Measurements from ENCODE around the gene MTCH1. TPM values are rescaled to one million over a fixed set of nuclear protein-coding genes. Genes with fewer than 3 reads are reported as not detected.
A peak's percentile ranks its signal among the peaks of the same experiment; 100 is the strongest.

Gene MTCH1
- total RNA-seq, 1 donor from 2014 or later = 144 TPM

GRCh38 chr6:37018198-37019064 is 32.4 kb upstream of the MTCH1 start:
- Histone ChIP-seq H3F3A (ENCODE audit: low read depth) (peaks cover 8% of the 10 kb centered on the region), H3K9ac (no peak overlapping the region), H3K4me3 (no peak overlapping the region), H2AFZ (replicated peaks) (peak overlapping the region; percentile 29), H3K79me2 (ENCODE audit: low read depth) (no peaks in the 10 kb centered on the region), H4K20me1 (ENCODE audit: low read depth) (no peaks in the 10 kb centered on the region), H3K27me3 (no peaks in the 10 kb centered on the region), H3K4me1 (peaks cover 7% of the 10 kb centered on the region), H3K9me3 (ENCODE audit: low read depth) (no peaks in the 10 kb centered on the region), H3K27ac (no peak overlapping the region), H3K4me2 (peak overlapping the region; percentile 10), H3K36me3 (no peaks in the 10 kb centered on the region)
- Mint-ChIP-seq H3K27ac (peak overlapping the region; percentile 17), H3K36me3 (no peaks in the 10 kb centered on the region), H3K4me3 (no peak overlapping the region), H3K27me3 (ENCODE audit: insufficient read depth, low read depth) (peaks cover 9% of the 10 kb centered on the region), H3K4me1 (peaks cover 38% of the 10 kb centered on the region), H3K9me3 (no peaks in the 10 kb centered on the region)
- peak; percentile 92 for DNase-seq (ENCODE audit: low spot score)
- TF ChIP-seq CTCF (IDR thresholded peaks at IDR 0.05) = peak; percentile 81
- TF ChIP-seq EZH2phosphoT487 (IDR thresholded peaks at IDR 0.05) = no peak
- TF ChIP-seq EZH2 (IDR thresholded peaks at IDR 0.05) = no peak

GRCh38 chr6:37017606-37018197 is 31.7 kb upstream of the MTCH1 start:
- Histone ChIP-seq H4K20me1 (ENCODE audit: low read depth) (no peaks in the 10 kb centered on the region), H3K4me3 (no peak overlapping the region), H3K27ac (no peak overlapping the region), H3K9me3 (ENCODE audit: low read depth) (no peaks in the 10 kb centered on the region), H3K9ac (no peak overlapping the region), H3K36me3 (no peaks in the 10 kb centered on the region), H3K79me2 (ENCODE audit: low read depth) (no peaks in the 10 kb centered on the region), H3F3A (ENCODE audit: low read depth) (peaks cover 8% of the 10 kb centered on the region), H3K4me1 (peaks cover 7% of the 10 kb centered on the region), H3K27me3 (no peaks in the 10 kb centered on the region), H2AFZ (replicated peaks) (peak overlapping the region; percentile 29), H3K4me2 (peak overlapping the region; percentile 10)
- no peak for TF ChIP-seq CTCF (IDR thresholded peaks at IDR 0.05)
- TF ChIP-seq EZH2phosphoT487 (IDR thresholded peaks at IDR 0.05) = no peak
- TF ChIP-seq EZH2 (IDR thresholded peaks at IDR 0.05) = no peak
- peaks cover 35% of the 10 kb centered on the region for H3K4me1 Mint-ChIP-seq
- H3K27me3 Mint-ChIP-seq (ENCODE audit: insufficient read depth, low read depth) = peaks cover 7% of the 10 kb centered on the region
- H3K4me3 Mint-ChIP-seq = no peak overlapping the region
- H3K9me3 Mint-ChIP-seq = no peaks in the 10 kb centered on the region
- H3K36me3 Mint-ChIP-seq = no peaks in the 10 kb centered on the region
- DNase-seq (ENCODE audit: low spot score) = peak; percentile 21
- no peak overlapping the region for H3K27ac Mint-ChIP-seq

GRCh38 chr6:37016995-37017394 is 31.0 kb upstream of the MTCH1 start:
- Histone ChIP-seq H3K79me2 (ENCODE audit: low read depth) (no peaks in the 10 kb centered on the region), H3K27ac (no peak overlapping the region), H3K36me3 (no peaks in the 10 kb centered on the region), H3K4me3 (no peak overlapping the region), H3K9ac (no peak overlapping the region), H2AFZ (replicated peaks) (no peak overlapping the region), H4K20me1 (ENCODE audit: low read depth) (no peaks in the 10 kb centered on the region), H3K4me1 (peaks cover 7% of the 10 kb centered on the region), H3K9me3 (ENCODE audit: low read depth) (no peaks in the 10 kb centered on the region), H3F3A (ENCODE audit: low read depth) (peaks cover 8% of the 10 kb centered on the region), H3K27me3 (no peaks in the 10 kb centered on the region), H3K4me2 (no peak overlapping the region)
- peak overlapping the region; percentile 83 for H3K27ac Mint-ChIP-seq
- DNase-seq (ENCODE audit: low spot score) = no peak
- H3K36me3 Mint-ChIP-seq = no peaks in the 10 kb centered on the region
- H3K4me1 Mint-ChIP-seq = peaks cover 35% of the 10 kb centered on the region
- no peak overlapping the region for H3K4me3 Mint-ChIP-seq
- H3K9me3 Mint-ChIP-seq = no peaks in the 10 kb centered on the region
- peaks cover 7% of the 10 kb centered on the region for H3K27me3 Mint-ChIP-seq (ENCODE audit: insufficient read depth, low read depth)
- TF ChIP-seq EZH2phosphoT487 (IDR thresholded peaks at IDR 0.05) (no peak), EZH2 (IDR thresholded peaks at IDR 0.05) (no peak), CTCF (IDR thresholded peaks at IDR 0.05) (no peak)
